ENCODE results near the gene SLC26A6. TPM values are rescaled to one million over a fixed set of nuclear protein-coding genes. Genes with fewer than 3 reads are reported as not detected.

SLC26A6 gene
- total and polyA plus RNA-seq, 10 of the 15 experiments (the other 5 are each of a cell fraction or from before 2014, with no cell fraction given), result 2.1 to 24.9 (median 13.3) TPM

DNA sequence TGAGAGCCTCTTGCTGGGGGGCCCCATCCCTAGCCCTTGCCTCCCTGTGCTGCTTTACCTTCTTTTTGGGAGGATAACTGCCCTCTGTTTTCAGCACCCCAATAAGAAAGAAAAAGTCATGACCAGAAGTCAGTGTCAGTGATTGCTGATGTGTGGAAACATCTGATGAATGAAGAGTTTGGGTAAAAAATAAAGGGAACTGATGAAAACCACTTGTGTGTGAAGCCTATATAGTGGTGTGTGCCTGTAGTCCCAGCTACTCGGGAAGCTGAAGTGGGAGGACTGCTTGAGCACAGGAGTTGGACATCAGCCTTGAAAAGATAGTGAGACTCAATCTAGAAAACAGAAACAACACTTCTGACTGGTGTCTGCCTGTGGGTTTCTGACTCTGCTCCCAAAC lies 37.3 kb upstream of the SLC26A6 start:
- intact Hi-C loops (cut with micrococcal nuclease; ENCODE audit: unreplicated experiment), result no loop called here
- RAD21 ChIA-PET (ENCODE audit: unreplicated experiment), result no interaction called here
- POLR2A ChIA-PET, result no interaction called here
- no peak overlapping the region for H3K4me2 ChIP-seq (ENCODE audit: control insufficient read depth, insufficient read depth)
- H2AFZ ChIP-seq (ENCODE audit: control insufficient read depth, low read depth, low read length), result no peak overlapping the region
- CTCF ChIA-PET, result no interaction called here
- ATAC-seq (no peak), FAIRE-seq (no peak), DNase-seq (ENCODE audit: low read depth, low spot score) (no peak)
- no peak overlapping the region for H3K27ac ChIP-seq (ENCODE audit: control insufficient read depth, insufficient read depth)
- no peaks in the 10 kb centered on the region for H3K79me2 ChIP-seq (ENCODE audit: control insufficient read depth, insufficient read depth, low read length)
- SMC1A ChIA-PET (ENCODE audit: uncharacterized antibody, unreplicated experiment), result no interaction called here
- in situ Hi-C loops (cut with MboI), result no loop called here
- H3K36me3 ChIP-seq (ENCODE audit: control insufficient read depth in 2 of 2, insufficient read depth in 2 of 2, low read length in 1 of 2), result peaks cover 2 to 10% of the 10 kb centered on the region in 2 experiments; a peak in 3 of 4 replicates
- no peaks in the 10 kb centered on the region for H3K4me1 ChIP-seq (ENCODE audit: control insufficient read depth, insufficient read depth, low read length)
- no TSS peak for BruUV-seq (replicated peaks)
- TF ChIP-seq, protein P1, sequence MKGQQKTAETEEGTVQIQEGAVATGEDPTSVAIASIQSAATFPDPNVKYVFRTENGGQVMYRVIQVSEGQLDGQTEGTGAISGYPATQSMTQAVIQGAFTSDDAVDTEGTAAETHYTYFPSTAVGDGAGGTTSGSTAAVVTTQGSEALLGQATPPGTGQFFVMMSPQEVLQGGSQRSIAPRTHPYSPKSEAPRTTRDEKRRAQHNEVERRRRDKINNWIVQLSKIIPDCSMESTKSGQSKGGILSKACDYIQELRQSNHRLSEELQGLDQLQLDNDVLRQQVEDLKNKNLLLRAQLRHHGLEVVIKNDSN (IDR thresholded peaks at IDR 0.05; ENCODE audit: borderline replicate concordance, extremely low read length, insufficient read depth, low read depth, low read length), result no peak
- TF ChIP-seq, protein P2, sequence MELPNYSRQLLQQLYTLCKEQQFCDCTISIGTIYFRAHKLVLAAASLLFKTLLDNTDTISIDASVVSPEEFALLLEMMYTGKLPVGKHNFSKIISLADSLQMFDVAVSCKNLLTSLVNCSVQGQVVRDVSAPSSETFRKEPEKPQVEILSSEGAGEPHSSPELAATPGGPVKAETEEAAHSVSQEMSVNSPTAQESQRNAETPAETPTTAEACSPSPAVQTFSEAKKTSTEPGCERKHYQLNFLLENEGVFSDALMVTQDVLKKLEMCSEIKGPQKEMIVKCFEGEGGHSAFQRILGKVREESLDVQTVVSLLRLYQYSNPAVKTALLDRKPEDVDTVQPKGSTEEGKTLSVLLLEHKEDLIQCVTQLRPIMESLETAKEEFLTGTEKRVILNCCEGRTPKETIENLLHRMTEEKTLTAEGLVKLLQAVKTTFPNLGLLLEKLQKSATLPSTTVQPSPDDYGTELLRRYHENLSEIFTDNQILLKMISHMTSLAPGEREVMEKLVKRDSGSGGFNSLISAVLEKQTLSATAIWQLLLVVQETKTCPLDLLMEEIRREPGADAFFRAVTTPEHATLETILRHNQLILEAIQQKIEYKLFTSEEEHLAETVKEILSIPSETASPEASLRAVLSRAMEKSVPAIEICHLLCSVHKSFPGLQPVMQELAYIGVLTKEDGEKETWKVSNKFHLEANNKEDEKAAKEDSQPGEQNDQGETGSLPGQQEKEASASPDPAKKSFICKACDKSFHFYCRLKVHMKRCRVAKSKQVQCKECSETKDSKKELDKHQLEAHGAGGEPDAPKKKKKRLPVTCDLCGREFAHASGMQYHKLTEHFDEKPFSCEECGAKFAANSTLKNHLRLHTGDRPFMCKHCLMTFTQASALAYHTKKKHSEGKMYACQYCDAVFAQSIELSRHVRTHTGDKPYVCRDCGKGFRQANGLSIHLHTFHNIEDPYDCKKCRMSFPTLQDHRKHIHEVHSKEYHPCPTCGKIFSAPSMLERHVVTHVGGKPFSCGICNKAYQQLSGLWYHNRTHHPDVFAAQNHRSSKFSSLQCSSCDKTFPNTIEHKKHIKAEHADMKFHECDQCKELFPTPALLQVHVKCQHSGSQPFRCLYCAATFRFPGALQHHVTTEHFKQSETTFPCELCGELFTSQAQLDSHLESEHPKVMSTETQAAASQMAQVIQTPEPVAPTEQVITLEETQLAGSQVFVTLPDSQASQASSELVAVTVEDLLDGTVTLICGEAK (IDR thresholded peaks at IDR 0.05; ENCODE audit: borderline replicate concordance), result no peak
- TF ChIP-seq NFIC (IDR thresholded peaks at IDR 0.05; ENCODE audit: low read depth, low read length) (no peak), HCFC1 (IDR thresholded peaks at IDR 0.05; ENCODE audit: low read length) (no peak), E2F4 (IDR thresholded peaks at IDR 0.05; ENCODE audit: low read depth, low read length) (no peak), NRF1 (conservative IDR thresholded peaks at IDR 0.05; ENCODE audit: low read depth, low read length) (no peak)
- TF ChIP-seq, protein P3, sequence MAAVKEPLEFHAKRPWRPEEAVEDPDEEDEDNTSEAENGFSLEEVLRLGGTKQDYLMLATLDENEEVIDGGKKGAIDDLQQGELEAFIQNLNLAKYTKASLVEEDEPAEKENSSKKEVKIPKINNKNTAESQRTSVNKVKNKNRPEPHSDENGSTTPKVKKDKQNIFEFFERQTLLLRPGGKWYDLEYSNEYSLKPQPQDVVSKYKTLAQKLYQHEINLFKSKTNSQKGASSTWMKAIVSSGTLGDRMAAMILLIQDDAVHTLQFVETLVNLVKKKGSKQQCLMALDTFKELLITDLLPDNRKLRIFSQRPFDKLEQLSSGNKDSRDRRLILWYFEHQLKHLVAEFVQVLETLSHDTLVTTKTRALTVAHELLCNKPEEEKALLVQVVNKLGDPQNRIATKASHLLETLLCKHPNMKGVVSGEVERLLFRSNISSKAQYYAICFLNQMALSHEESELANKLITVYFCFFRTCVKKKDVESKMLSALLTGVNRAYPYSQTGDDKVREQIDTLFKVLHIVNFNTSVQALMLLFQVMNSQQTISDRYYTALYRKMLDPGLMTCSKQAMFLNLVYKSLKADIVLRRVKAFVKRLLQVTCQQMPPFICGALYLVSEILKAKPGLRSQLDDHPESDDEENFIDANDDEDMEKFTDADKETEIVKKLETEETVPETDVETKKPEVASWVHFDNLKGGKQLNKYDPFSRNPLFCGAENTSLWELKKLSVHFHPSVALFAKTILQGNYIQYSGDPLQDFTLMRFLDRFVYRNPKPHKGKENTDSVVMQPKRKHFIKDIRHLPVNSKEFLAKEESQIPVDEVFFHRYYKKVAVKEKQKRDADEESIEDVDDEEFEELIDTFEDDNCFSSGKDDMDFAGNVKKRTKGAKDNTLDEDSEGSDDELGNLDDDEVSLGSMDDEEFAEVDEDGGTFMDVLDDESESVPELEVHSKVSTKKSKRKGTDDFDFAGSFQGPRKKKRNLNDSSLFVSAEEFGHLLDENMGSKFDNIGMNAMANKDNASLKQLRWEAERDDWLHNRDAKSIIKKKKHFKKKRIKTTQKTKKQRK (IDR thresholded peaks at IDR 0.05; ENCODE audit: low read depth, low read length), result no peak
- no peak overlapping the region for H3K9ac ChIP-seq (ENCODE audit: control insufficient read depth, insufficient read depth, low read length)
- no peak overlapping the region for H3K4me3 ChIP-seq
- no peaks in the 10 kb centered on the region for H3K27me3 ChIP-seq (replicated peaks in 1 of 2; ENCODE audit: control insufficient read depth in 2 of 2, insufficient read depth in 2 of 2, low read length in 1 of 2)
- H3K9me3 ChIP-seq (replicated peaks; ENCODE audit: control insufficient read depth, insufficient read depth, low read length), result no peaks in the 10 kb centered on the region
- WGBS (ENCODE audit: insufficient coverage, insufficient replicate concordance, low lambda C conversion rate, missing lambda C conversion rate), result 15% methylated on average over 1 of the region's 1 CpG
- no peaks in the 10 kb centered on the region for H4K20me1 ChIP-seq (ENCODE audit: control insufficient read depth, insufficient read depth)
